B cell (primary cell): Measurements from ENCODE around the gene TPRA1. TPM values are rescaled to one million over a fixed set of nuclear protein-coding genes. Genes with fewer than 3 reads are reported as not detected.
"Not testable (repeated sequence)": the region's sequence is repeated elsewhere in the genome, so short reads cannot be mapped to it uniquely, and the experiment has no call there.

Source experiments
- ATAC-seq: fragments of 200-7000 bp; cut with Tn5 transposase; one replicate; pipeline ENCODE4 v1.10.0; 2021; ENCODE audit warnings: low read depth, mild to moderate bottlenecking, moderate number of reproducible peaks, moderate library complexity
- CTCF ChIA-PET: fragments of 350-600 bp; sonication (Branson Sonifier 250); formaldehyde crosslinking; loops from one replicate; lab custom pipeline; 2021; ENCODE audit warnings: antibody characterized with exemption, inconsistent platforms; lab: Charles Lee
- POLR2A ChIA-PET: fragments of 350-600 bp; sonication (Branson Sonifier 250); formaldehyde crosslinking; loops from one replicate; lab custom pipeline; 2021; ENCODE audit warnings: antibody characterized with exemption; lab: Charles Lee
- DNase-seq: peaks from one replicate; pipeline ENCODE4 v3.0.0; 2013
- H2AFZ ChIP-seq: 2 replicates; pipeline ENCODE4 v1.6.1; 2012; ENCODE audit warnings: mild to moderate bottlenecking, low read depth, low read length; ENCODE audit not compliant: insufficient read depth, poor library complexity, severe bottlenecking
- H3K27ac ChIP-seq, 2 donors: 1 replicate in 1 of 2; 2 replicates in 1 of 2; pipeline ENCODE4 v1.5.1; 2012 to 2013; ENCODE audit warnings: low read length in 2 of 2, mild to moderate bottlenecking in 2 of 2, moderate library complexity in 1 of 2
- H3K27me3 ChIP-seq, 4 experiments: fragments of 200-600 bp in 1 of 4; sonication (generic) in 1 of 4; replicated peaks in 1 of 4; 1 replicate in 2 of 4; 2 replicates in 2 of 4; pipeline versions ENCODE4 v1.6.1 to v1.7.0; 2013 to 2016; ENCODE audit warnings: low read length in 3 of 4, mild to moderate bottlenecking in 2 of 4, mixed read lengths in 1 of 4, moderate library complexity in 1 of 4; ENCODE audit not compliant: insufficient read depth in 4 of 4, control insufficient read depth in 3 of 4; ENCODE audit errors: control extremely low read depth in 1 of 4
- H3K36me3 ChIP-seq, 2 experiments: replicated peaks in 1 of 2; 1 replicate in 1 of 2; 2 replicates in 1 of 2; pipeline versions ENCODE4 v1.6.1 to v1.7.1; 2013; ENCODE audit warnings: low read length in 1 of 2; ENCODE audit not compliant: insufficient read depth in 2 of 2, control insufficient read depth in 1 of 2; ENCODE audit errors: control extremely low read depth in 1 of 2, extremely low read depth in 1 of 2
- H3K4me1 ChIP-seq, 2 donors: fragments of 200-600 bp in 1 of 2; sonication (generic) in 1 of 2; 1 replicate in 1 of 2; 2 replicates in 1 of 2; pipeline versions ENCODE4 v1.5.1 to v1.6.1; 2013 to 2017; ENCODE audit warnings: low read length in 2 of 2; ENCODE audit not compliant: control insufficient read depth in 2 of 2, insufficient read depth in 2 of 2
- H3K4me2 ChIP-seq: replicated peaks from 2 replicates; pipeline ENCODE3; 2012; ENCODE audit warnings: mild to moderate bottlenecking, low read depth, low read length; ENCODE audit not compliant: poor library complexity, severe bottlenecking
- H3K4me3 ChIP-seq, 5 experiments: fragments of 200-600 bp in 1 of 5; sonication (generic) in 1 of 5; 1 replicate in 3 of 5; 2 replicates in 2 of 5; pipeline versions ENCODE4 v1.5.1 to v1.7.0; 2011 to 2016; ENCODE audit warnings: low read length in 4 of 5, mild to moderate bottlenecking in 4 of 5, low read depth in 2 of 5, control low read depth in 1 of 5, moderate library complexity in 1 of 5; ENCODE audit not compliant: insufficient read depth in 1 of 5; ENCODE audit errors: control extremely low read depth in 1 of 5, extremely low read depth in 1 of 5
- H3K79me2 ChIP-seq: fragments of 200-600 bp; sonication (generic); one replicate; pipeline ENCODE4 v1.6.0; 2016; ENCODE audit warnings: low read length; ENCODE audit not compliant: control insufficient read depth, insufficient read depth
- H3K9ac ChIP-seq: fragments of 200-600 bp; sonication (generic); 2 replicates; pipeline ENCODE4 v1.6.1; 2017; ENCODE audit warnings: mild to moderate bottlenecking, low read length, moderate library complexity
- H3K9me3 ChIP-seq, 3 donors: one replicate each; pipeline versions ENCODE4 v1.6.1 to v1.7.1; 2013; ENCODE audit warnings: low read length in 2 of 3; ENCODE audit not compliant: control insufficient read depth in 2 of 3, insufficient read depth in 1 of 3; ENCODE audit errors: control extremely low read depth in 1 of 3
- H4K20me1 ChIP-seq: 2 replicates; pipeline ENCODE4 v1.6.0; 2012; ENCODE audit warnings: mild to moderate bottlenecking, low read length; ENCODE audit not compliant: insufficient read depth, control insufficient read depth, poor library complexity, severe bottlenecking
- H3K27ac Mint-ChIP-seq: one replicate; pipeline ENCODE4 v1.8.0; 2021; ENCODE audit warnings: mixed read lengths
- H3K27me3 Mint-ChIP-seq: one replicate; pipeline ENCODE4 v1.8.0; 2021; ENCODE audit warnings: mixed read lengths
- H3K4me1 Mint-ChIP-seq: one replicate; pipeline ENCODE4 v1.8.0; 2021; ENCODE audit warnings: mixed read lengths
- H3K4me3 Mint-ChIP-seq: one replicate; pipeline ENCODE4 v1.8.0; 2021; ENCODE audit warnings: mixed read lengths
- H3K9me3 Mint-ChIP-seq: one replicate; pipeline ENCODE4 v1.8.0; 2022; ENCODE audit warnings: mixed read lengths; ENCODE audit not compliant: insufficient read depth
- EZH2 ChIP-seq: IDR thresholded peaks from 2 replicates; pipeline ENCODE4 v1.6.1; 2012; ENCODE audit warnings: borderline replicate concordance, low read depth, mild to moderate bottlenecking, moderate library complexity, low read length; ENCODE audit not compliant: insufficient read depth, poor library complexity, severe bottlenecking
- WGBS: methylation state at CpG from one replicate; pipeline ENCODE4 v1.1.5; 2013; ENCODE audit warnings: missing lambda C conversion rate; ENCODE audit not compliant: insufficient coverage; 5-methylcytosine and 5-hydroxymethylcytosine counted together
- intact Hi-C: fragments of 100-400 bp; cut with micrococcal nuclease; formaldehyde crosslinking; loops from one replicate; pipeline ENCODE4 v1.10.0; 2022
- polyA plus RNA-seq: library from polyadenylated mRNA; depleted of rRNA; stranded (reverse); fragments of >200 nt; gene quantifications from 2 replicates; pipeline ENCODE4 v1.2.3, GENCODE V29; 2012
- total RNA-seq, 2 donors: library from RNA; stranded (reverse); fragments of 120-200 nt in 1 of 2; gene quantifications; 1 replicate in 1 of 2; 2 replicates in 1 of 2; pipeline versions ENCODE4 v1.2.3 to v1.2.4, GENCODE V29; 2013 to 2022
- TF ChIP-seq, protein P1 (sequence below): fragments of 200-600 bp; IDR thresholded peaks from one replicate; pipeline ENCODE4 v1.8.0; 2022; ENCODE audit warnings: antibody characterized with exemption, mild to moderate bottlenecking

The TPRA1 gene
- total and polyA plus RNA-seq, 2 donors (not counting 1 experiment from before 2014, with no cell fraction given), result 19.8 to 27.7 TPM

DNA sequence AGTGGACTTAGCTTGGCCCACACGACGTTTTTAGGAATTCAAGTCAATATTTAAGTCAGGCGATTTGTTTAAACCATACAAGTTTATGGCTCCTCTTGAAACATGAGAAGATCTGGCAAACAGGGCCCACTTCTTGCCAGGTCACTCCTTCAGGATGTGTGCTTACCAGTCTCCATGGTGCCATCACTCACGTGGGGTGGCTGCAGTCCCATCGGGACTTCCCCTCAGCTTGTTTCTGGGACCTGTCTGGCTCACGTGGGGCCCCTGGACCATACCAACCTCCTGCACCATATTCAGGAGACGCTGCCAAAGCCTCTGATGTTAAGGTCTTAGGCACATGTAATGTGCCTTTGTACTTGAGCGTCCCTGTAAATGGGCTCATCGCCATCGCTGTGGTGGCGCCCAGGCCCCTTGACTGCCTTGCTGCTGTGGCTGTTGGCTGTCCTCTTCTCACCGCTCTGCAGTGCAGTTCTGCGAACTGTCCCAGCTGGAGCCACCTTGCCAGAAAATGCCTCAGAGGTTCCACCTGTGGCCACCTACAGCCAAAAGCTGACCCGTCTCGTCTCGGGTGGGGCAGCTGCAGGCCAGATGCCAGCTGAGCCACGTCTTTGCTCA lies 16.6 kb upstream of the TPRA1 start:
- DNase-seq, result no peak
- Histone ChIP-seq H4K20me1 (no peaks in the 10 kb centered on the region), H3K9me3 (no peaks in the 10 kb centered on the region), H3K4me2 (no peak overlapping the region), H3K4me1 (peaks cover 5 to 7% of the 10 kb centered on the region in 2 donors), H3K9ac (no peak overlapping the region), H3K79me2 (peaks cover 5% of the 10 kb centered on the region), H2AFZ (no peak overlapping the region), H3K36me3 (peaks cover 0 to 59% of the 10 kb centered on the region in 2 experiments), H3K27me3 (no peaks in the 10 kb centered on the region), H3K4me3 (no peak overlapping the region), H3K27ac (no peak overlapping the region)
- ATAC-seq, result no peak
- intact Hi-C loops, result no loop called here
- H3K4me3 Mint-ChIP-seq, result no peak overlapping the region
- peaks cover 18% of the 10 kb centered on the region for H3K4me1 Mint-ChIP-seq
- CTCF ChIA-PET, result no interaction called here
- no peak for TF ChIP-seq EZH2
- TF ChIP-seq, protein P1, sequence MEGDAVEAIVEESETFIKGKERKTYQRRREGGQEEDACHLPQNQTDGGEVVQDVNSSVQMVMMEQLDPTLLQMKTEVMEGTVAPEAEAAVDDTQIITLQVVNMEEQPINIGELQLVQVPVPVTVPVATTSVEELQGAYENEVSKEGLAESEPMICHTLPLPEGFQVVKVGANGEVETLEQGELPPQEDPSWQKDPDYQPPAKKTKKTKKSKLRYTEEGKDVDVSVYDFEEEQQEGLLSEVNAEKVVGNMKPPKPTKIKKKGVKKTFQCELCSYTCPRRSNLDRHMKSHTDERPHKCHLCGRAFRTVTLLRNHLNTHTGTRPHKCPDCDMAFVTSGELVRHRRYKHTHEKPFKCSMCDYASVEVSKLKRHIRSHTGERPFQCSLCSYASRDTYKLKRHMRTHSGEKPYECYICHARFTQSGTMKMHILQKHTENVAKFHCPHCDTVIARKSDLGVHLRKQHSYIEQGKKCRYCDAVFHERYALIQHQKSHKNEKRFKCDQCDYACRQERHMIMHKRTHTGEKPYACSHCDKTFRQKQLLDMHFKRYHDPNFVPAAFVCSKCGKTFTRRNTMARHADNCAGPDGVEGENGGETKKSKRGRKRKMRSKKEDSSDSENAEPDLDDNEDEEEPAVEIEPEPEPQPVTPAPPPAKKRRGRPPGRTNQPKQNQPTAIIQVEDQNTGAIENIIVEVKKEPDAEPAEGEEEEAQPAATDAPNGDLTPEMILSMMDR, result no peak
- POLR2A ChIA-PET, result no interaction called here
- no peak overlapping the region for H3K27ac Mint-ChIP-seq
- H3K9me3 Mint-ChIP-seq, result no peaks in the 10 kb centered on the region
- WGBS, result 96% methylated on average over 14 of the region's 17 CpGs
- no peaks in the 10 kb centered on the region for H3K27me3 Mint-ChIP-seq

DNA sequence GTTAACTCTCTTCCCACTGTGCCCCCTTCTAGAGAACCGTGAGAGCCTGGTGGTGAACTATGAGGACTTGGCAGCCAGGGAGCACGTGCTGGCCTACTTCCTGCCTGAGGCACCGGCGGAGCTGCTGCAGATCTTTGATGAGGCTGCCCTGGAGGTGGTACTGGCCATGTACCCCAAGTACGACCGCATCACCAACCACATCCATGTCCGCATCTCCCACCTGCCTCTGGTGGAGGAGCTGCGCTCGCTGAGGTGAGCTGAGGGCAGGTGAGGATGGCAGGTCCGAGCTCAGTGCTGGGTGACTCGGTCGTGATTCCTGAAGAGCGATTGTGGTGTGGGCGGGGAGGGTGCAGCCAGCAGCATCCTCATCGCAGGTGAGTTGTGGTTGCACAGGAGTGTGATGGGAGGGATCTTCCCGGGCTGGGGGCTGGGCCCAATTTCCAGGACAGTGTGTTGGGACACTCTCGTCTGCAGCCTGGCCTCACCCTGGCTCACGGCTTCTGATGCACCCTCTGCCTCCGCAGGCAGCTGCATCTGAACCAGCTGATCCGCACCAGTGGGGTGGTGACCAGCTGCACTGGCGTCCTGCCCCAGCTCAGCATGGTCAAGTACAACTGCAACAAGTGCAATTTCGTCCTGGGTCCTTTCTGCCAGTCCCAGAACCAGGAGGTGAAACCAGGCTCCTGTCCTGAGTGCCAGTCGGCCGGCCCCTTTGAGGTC lies 15.7 kb upstream of the TPRA1 start:
- H3K27ac Mint-ChIP-seq, result no peak overlapping the region
- H3K36me3 ChIP-seq, result peaks cover 0 to 54% of the 10 kb centered on the region in 2 experiments
- H3K4me2 ChIP-seq, result no peak overlapping the region
- no peaks in the 10 kb centered on the region for H3K9me3 Mint-ChIP-seq
- peaks cover 5 to 7% of the 10 kb centered on the region in 2 donors for H3K4me1 ChIP-seq
- intact Hi-C loops, result no loop called here
- peaks cover 8% of the 10 kb centered on the region for H3K79me2 ChIP-seq
- no peak for TF ChIP-seq EZH2
- TF ChIP-seq, protein P1, result no peak
- 96% methylated on average over 17 of the region's 24 CpGs for WGBS
- no peak overlapping the region for H2AFZ ChIP-seq
- peaks cover 21% of the 10 kb centered on the region for H3K4me1 Mint-ChIP-seq
- ChIA-PET CTCF (interaction anchor here (1.1 kb wide), 1 partner anchor 31 kb away, joined by 5 read pairs; no protein-coding TSS in a partner anchor), POLR2A (no interaction called here)
- H3K9me3 ChIP-seq, result no peaks in the 10 kb centered on the region
- DNase-seq (no peak), ATAC-seq (no peak)
- no peaks in the 10 kb centered on the region for H4K20me1 ChIP-seq
- H3K9ac ChIP-seq, result no peak overlapping the region
- no peaks in the 10 kb centered on the region for H3K27me3 ChIP-seq
- H3K4me3 Mint-ChIP-seq, result no peak overlapping the region
- H3K27ac ChIP-seq, result no peak overlapping the region
- no peaks in the 10 kb centered on the region for H3K27me3 Mint-ChIP-seq
- H3K4me3 ChIP-seq, result no peak overlapping the region

DNA sequence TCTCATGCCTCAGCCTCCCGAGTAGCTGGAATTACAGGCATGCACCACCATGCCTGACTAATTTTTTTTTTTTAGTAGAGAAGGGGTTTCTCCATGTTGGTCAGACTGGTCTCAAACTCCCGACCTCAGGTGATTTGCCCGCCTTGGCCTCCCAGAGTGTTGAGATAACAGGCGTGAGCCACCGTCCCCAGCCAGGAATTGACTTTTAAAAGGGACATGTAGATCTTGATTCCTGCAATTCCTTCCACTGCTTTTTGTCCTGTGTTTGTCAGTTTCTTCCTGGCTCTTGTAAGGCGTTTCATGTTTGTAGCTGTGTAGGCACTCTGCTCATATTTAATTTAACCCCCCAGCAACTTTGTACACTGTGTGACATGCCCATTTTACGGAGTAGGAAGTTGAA lies 15.0 kb upstream of the TPRA1 start:
- peaks cover 0 to 47% of the 10 kb centered on the region in 2 experiments for H3K36me3 ChIP-seq
- H3K4me3 ChIP-seq, H3K27me3 ChIP-seq, H3K27ac ChIP-seq, POLR2A ChIA-PET, H3K9me3 Mint-ChIP-seq, DNase-seq, ATAC-seq, H3K79me2 ChIP-seq, H3K4me1 ChIP-seq, intact Hi-C loops, H3K9me3 ChIP-seq, H2AFZ ChIP-seq, H3K4me2 ChIP-seq, H3K4me3 Mint-ChIP-seq, H3K27ac Mint-ChIP-seq, H3K27me3 Mint-ChIP-seq, H3K9ac ChIP-seq, H4K20me1 ChIP-seq: not testable (repeated sequence)
- CTCF ChIA-PET, result interaction anchor here (1.1 kb wide), 1 partner anchor 31 kb away, joined by 5 read pairs; no protein-coding TSS in a partner anchor
- WGBS, result 90% methylated on average over 3 of the region's 7 CpGs
- H3K4me1 Mint-ChIP-seq, result peaks cover 23% of the 10 kb centered on the region
